Body of pancreas (tissue), 4 donors: ENCODE measurements around the gene LRRC10.

Source experiments
- CTCF ChIP-seq, 7 experiments: fragments of 450-650 bp in 4 of 7; fragments of 200-600 bp in 3 of 7; sonication (generic) in 3 of 7; IDR thresholded peaks; one replicate each; pipeline ENCODE4 v1.5.1; 2016 to 2019; ENCODE audit warnings: antibody characterized with exemption in 7 of 7
- POLR2A ChIP-seq, 3 donors: fragments of 450-650 bp; IDR thresholded peaks; one replicate each; pipeline ENCODE4 v1.6.1; 2016; ENCODE audit warnings: antibody characterized with exemption in 3 of 3, mild to moderate bottlenecking in 2 of 3

DNA sequence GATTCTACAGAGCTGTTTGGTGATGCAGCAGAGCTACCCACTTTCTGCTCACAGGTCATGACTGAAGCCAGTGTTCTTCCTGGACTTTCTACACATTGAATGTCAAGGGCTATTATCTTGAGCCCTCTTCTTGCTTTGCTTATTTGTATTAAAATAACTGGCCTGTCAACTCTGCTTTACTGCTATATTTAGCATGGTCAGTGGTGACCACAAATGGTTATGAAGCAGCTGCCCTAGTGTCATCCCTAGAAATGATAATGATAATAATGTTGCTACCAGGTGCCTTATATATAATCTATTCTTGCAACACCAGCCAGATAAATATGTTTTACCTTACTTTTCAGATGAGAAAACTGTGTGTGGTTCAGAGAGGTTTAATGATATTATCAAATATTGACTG, 2.6 kb upstream of the LRRC10 start:
- TF ChIP-seq CTCF (IDR thresholded peaks at IDR 0.05) = no peak
- no peak for TF ChIP-seq POLR2A (IDR thresholded peaks at IDR 0.05)
